ENCODE results near the gene ZNF281.
A peak's percentile ranks its signal among the peaks of the same experiment; 100 is the strongest.

ZNF281 gene

DNA sequence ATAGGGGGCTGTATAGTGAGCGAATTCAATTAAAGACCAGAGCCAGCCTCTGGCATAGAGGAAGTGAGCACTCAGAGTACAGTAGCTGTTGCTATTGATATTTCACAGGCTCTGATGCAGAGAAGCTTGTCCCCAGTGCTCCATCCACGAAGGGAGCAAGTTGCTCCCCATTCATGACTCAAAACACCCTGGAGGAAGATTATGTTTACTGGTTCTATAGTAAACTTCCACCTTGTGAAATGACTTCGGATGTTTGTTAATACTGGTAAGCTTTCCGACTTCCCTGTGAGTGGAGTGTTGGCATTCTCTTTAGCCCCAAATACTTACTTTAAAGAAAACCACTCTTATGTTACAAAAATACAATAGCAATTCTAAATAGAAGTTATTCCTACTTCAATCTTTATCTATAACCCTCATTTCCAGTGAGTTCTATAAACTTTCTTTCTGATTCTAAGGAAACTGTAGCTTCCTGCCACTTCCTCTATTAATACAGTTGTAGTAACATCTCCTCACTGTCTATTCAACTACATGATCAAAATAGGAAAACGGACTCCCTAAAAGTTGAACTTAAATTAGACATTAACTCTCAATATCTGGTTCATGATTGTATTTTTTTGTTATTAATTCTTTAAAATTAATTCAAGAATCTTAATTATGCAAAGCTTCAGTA, 46.4 kb downstream of the ZNF281 start (continued):
- TF ChIP-seq, protein P1, sequence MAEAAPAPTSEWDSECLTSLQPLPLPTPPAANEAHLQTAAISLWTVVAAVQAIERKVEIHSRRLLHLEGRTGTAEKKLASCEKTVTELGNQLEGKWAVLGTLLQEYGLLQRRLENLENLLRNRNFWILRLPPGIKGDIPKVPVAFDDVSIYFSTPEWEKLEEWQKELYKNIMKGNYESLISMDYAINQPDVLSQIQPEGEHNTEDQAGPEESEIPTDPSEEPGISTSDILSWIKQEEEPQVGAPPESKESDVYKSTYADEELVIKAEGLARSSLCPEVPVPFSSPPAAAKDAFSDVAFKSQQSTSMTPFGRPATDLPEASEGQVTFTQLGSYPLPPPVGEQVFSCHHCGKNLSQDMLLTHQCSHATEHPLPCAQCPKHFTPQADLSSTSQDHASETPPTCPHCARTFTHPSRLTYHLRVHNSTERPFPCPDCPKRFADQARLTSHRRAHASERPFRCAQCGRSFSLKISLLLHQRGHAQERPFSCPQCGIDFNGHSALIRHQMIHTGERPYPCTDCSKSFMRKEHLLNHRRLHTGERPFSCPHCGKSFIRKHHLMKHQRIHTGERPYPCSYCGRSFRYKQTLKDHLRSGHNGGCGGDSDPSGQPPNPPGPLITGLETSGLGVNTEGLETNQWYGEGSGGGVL (tag by site-specific recombination; IDR thresholded peaks at IDR 0.05) = no peak
- TF ChIP-seq ZNF221 (tag by site-specific recombination; IDR thresholded peaks at IDR 0.05; ENCODE audit: borderline replicate concordance) (no peak), MZF1 (tag by site-specific recombination; IDR thresholded peaks at IDR 0.05; ENCODE audit: borderline replicate concordance) (no peak), ZNF112 (tag by site-specific recombination; IDR thresholded peaks at IDR 0.05) (no peak), ZNF558 (tag by site-specific recombination; IDR thresholded peaks at IDR 0.05) (no peak)

DNA sequence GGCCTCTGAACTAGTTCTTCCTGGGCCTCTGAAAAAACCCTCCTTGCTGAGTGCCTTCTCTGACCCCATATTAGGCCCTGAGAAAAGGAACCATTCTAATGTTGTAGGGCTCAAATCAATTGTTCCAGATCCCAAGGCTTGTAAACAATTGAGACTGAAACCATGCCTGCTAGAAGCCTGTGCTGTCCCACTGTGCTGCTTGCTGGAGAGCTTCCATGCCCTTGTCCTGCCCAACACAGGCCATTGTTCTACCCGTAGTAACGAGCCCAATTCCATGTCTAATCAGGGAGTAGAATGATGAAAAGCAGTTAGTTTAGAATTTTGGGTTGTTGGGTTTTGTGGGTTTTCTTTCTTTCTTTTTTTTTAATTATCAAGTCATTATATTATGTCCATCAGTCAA, 47.4 kb downstream of the ZNF281 start:
- Histone ChIP-seq H3K4me1 (ENCODE audit: control insufficient read depth, insufficient read depth, low read length) (no peaks in the 10 kb centered on the region), H3K27ac (ENCODE audit: extremely low read depth, low read depth, low read length) (no peak overlapping the region), H3K9me3 (ENCODE audit: control insufficient read depth, insufficient read depth, low read depth, low read length) (no peaks in the 10 kb centered on the region), H3K36me3 (ENCODE audit: control insufficient read depth in 2 of 2, insufficient read depth in 1 of 2, low read length in 2 of 2) (no peaks in the 10 kb centered on the region), H3K4me3 (ENCODE audit: low read depth, low read length) (no peak overlapping the region)
- ChIA-PET POLR2A (no interaction called here), CTCF (no interaction called here)
- TF ChIP-seq, protein P2, sequence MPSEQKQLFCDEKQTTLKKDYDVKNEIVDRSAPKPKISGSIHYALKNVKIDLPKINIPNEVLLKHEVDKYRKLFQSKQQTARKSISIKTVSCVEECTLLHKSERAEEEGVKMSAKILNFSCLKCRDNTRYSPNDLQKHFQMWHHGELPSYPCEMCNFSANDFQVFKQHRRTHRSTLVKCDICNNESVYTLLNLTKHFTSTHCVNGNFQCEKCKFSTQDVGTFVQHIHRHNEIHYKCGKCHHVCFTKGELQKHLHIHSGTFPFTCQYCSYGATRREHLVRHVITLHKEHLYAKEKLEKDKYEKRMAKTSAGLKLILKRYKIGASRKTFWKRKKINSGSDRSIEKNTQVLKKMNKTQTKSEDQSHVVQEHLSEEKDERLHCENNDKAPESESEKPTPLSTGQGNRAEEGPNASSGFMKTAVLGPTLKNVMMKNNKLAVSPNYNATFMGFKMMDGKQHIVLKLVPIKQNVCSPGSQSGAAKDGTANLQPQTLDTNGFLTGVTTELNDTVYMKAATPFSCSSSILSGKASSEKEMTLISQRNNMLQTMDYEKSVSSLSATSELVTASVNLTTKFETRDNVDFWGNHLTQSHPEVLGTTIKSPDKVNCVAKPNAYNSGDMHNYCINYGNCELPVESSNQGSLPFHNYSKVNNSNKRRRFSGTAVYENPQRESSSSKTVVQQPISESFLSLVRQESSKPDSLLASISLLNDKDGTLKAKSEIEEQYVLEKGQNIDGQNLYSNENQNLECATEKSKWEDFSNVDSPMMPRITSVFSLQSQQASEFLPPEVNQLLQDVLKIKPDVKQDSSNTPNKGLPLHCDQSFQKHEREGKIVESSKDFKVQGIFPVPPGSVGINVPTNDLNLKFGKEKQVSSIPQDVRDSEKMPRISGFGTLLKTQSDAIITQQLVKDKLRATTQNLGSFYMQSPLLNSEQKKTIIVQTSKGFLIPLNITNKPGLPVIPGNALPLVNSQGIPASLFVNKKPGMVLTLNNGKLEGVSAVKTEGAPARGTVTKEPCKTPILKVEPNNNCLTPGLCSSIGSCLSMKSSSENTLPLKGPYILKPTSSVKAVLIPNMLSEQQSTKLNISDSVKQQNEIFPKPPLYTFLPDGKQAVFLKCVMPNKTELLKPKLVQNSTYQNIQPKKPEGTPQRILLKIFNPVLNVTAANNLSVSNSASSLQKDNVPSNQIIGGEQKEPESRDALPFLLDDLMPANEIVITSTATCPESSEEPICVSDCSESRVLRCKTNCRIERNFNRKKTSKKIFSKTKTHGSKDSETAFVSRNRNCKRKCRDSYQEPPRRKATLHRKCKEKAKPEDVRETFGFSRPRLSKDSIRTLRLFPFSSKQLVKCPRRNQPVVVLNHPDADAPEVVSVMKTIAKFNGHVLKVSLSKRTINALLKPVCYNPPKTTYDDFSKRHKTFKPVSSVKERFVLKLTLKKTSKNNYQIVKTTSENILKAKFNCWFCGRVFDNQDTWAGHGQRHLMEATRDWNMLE (tag by site-specific recombination; conservative IDR thresholded peaks at IDR 0.05; ENCODE audit: low read depth) = no peak
- TF ChIP-seq, protein P3, sequence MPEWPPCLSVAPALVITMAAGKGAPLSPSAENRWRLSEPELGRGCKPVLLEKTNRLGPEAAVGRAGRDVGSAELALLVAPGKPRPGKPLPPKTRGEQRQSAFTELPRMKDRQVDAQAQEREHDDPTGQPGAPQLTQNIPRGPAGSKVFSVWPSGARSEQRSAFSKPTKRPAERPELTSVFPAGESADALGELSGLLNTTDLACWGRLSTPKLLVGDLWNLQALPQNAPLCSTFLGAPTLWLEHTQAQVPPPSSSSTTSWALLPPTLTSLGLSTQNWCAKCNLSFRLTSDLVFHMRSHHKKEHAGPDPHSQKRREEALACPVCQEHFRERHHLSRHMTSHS (tag by site-specific recombination; IDR thresholded peaks at IDR 0.05) = no peak
- TF ChIP-seq ZNF670 (tag by site-specific recombination; IDR thresholded peaks at IDR 0.05; ENCODE audit: low read depth) = no peak
- TF ChIP-seq ZNF394 (tag by site-specific recombination; IDR thresholded peaks at IDR 0.05; ENCODE audit: borderline replicate concordance) = no peak

DNA sequence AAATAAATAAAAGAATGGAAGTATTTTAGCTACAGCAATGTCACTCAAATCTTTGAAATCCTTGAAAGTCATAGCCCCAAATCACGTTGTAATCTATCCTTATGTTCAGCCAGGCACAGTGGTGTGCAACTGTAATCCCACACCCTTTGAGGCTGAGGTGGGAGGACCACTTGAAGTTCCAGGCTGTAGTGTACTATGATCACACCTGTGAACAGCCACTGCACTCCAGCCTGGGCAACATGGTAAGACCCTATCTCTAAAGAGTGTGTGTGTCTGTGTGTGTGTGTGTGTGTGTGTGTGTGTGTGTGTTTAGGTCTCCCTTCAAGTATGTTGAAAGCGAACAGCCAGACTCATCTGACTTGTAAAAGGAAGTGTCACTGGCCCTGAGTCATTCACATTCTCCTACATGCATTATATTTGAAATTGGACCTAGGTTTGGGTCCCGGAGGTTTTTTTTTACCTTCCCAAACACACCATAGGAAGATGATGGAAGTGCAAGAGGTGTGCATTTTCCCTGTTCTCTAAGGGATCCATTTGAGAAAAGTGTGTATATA, 50.1 kb downstream of the ZNF281 start:
- Histone ChIP-seq H3K4me3 (ENCODE audit: low read depth, low read length) (no peak overlapping the region), H3K27ac (ENCODE audit: extremely low read depth, low read depth, low read length) (no peak overlapping the region), H3K36me3 (ENCODE audit: control insufficient read depth in 2 of 2, insufficient read depth in 1 of 2, low read length in 2 of 2) (no peaks in the 10 kb centered on the region), H3K9me3 (ENCODE audit: control insufficient read depth, insufficient read depth, low read depth, low read length) (no peaks in the 10 kb centered on the region), H3K4me1 (ENCODE audit: control insufficient read depth, insufficient read depth, low read length) (no peaks in the 10 kb centered on the region)
- ChIA-PET POLR2A (no interaction called here), CTCF (interaction anchor here (0.6 kb wide), 1 partner anchor 433 kb away, joined by 3 read pairs; no protein-coding TSS in a partner anchor)
- TF ChIP-seq, protein P4, sequence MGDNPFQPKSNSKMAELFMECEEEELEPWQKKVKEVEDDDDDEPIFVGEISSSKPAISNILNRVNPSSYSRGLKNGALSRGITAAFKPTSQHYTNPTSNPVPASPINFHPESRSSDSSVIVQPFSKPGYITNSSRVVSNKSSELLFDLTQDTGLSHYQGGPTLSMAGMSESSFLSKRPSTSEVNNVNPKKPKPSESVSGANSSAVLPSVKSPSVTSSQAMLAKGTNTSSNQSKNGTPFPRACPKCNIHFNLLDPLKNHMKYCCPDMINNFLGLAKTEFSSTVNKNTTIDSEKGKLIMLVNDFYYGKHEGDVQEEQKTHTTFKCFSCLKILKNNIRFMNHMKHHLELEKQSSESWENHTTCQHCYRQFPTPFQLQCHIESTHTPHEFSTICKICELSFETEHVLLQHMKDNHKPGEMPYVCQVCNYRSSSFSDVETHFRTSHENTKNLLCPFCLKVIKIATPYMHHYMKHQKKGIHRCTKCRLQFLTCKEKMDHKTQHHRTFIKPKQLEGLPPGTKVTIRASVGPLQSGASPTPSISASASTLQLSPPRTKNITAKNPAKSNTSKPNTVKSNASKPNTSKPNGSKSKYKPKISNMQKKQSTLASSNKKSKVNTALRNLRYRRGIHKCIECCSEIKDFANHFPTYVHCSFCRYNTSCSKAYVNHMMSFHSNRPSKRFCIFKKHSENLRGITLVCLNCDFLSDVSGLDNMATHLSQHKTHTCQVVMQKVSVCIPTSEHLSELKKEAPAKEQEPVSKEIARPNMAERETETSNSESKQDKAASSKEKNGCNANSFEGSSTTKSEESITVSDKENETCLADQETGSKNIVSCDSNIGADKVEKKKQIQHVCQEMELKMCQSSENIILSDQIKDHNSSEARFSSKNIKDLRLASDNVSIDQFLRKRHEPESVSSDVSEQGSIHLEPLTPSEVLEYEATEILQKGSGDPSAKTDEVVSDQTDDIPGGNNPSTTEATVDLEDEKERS (tag by site-specific recombination; IDR thresholded peaks at IDR 0.05) = no peak
- TF ChIP-seq, protein P5, sequence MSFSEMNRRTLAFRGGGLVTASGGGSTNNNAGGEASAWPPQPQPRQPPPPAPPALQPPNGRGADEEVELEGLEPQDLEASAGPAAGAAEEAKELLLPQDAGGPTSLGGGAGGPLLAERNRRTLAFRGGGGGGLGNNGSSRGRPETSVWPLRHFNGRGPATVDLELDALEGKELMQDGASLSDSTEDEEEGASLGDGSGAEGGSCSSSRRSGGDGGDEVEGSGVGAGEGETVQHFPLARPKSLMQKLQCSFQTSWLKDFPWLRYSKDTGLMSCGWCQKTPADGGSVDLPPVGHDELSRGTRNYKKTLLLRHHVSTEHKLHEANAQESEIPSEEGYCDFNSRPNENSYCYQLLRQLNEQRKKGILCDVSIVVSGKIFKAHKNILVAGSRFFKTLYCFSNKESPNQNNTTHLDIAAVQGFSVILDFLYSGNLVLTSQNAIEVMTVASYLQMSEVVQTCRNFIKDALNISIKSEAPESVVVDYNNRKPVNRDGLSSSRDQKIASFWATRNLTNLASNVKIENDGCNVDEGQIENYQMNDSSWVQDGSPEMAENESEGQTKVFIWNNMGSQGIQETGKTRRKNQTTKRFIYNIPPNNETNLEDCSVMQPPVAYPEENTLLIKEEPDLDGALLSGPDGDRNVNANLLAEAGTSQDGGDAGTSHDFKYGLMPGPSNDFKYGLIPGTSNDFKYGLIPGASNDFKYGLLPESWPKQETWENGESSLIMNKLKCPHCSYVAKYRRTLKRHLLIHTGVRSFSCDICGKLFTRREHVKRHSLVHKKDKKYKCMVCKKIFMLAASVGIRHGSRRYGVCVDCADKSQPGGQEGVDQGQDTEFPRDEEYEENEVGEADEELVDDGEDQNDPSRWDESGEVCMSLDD (tag by site-specific recombination; IDR thresholded peaks at IDR 0.05) = no peak
- TF ChIP-seq EGR2 (tag by site-specific recombination; IDR thresholded peaks at IDR 0.05; ENCODE audit: low read depth) = 0 out of 2 replicates have a peak, but pooled peaks have one; percentile 8
- TF ChIP-seq, protein P6, sequence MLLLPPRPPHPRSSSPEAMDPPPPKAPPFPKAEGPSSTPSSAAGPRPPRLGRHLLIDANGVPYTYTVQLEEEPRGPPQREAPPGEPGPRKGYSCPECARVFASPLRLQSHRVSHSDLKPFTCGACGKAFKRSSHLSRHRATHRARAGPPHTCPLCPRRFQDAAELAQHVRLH (tag by site-specific recombination; IDR thresholded peaks at IDR 0.05) = no peak
- TF ChIP-seq, protein P1 (tag by site-specific recombination; IDR thresholded peaks at IDR 0.05) = no peak
- TF ChIP-seq ZNF366 (tag by site-specific recombination; conservative IDR thresholded peaks at IDR 0.05) = no peak
